Adipocyte (in vitro differentiated cells): ENCODE data around the gene CD164L2.
A peak's percentile ranks its signal among the peaks of the same experiment; 100 is the strongest.
"Not testable (repeated sequence)": the region's sequence is repeated elsewhere in the genome, so short reads cannot be mapped to it uniquely, and the experiment has no call there.

Experiments used
- DNase-seq: peaks from one replicate; pipeline ENCODE4 v3.0.0-alpha.2; 2015; ENCODE audit warnings: low read depth
- H3K27me3 ChIP-seq: replicated peaks from 2 replicates; pipeline ENCODE4 v1.7.0; 2013; ENCODE audit warnings: mild to moderate bottlenecking, low read length, moderate library complexity; ENCODE audit not compliant: control insufficient read depth, insufficient read depth
- H3K36me3 ChIP-seq: 2 replicates; pipeline ENCODE4 v1.7.0; 2013; ENCODE audit warnings: low read length, mild to moderate bottlenecking, moderate library complexity; ENCODE audit not compliant: control insufficient read depth, insufficient read depth, severe bottlenecking
- H3K4me1 ChIP-seq: 2 replicates; pipeline ENCODE4 v1.7.0; 2013; ENCODE audit warnings: mild to moderate bottlenecking, low read length, moderate library complexity; ENCODE audit not compliant: control insufficient read depth, insufficient read depth
- H3K4me3 ChIP-seq: 2 replicates; pipeline ENCODE4 v1.7.0; 2013; ENCODE audit warnings: mild to moderate bottlenecking, low read length, moderate library complexity
- H3K9ac ChIP-seq: 2 replicates; pipeline ENCODE4 v1.7.0; 2013; ENCODE audit warnings: mild to moderate bottlenecking, low read length, moderate library complexity
- H3K9me3 ChIP-seq: 2 replicates; pipeline ENCODE4 v1.7.0; 2013; ENCODE audit warnings: mild to moderate bottlenecking, low read length, moderate library complexity; ENCODE audit not compliant: control insufficient read depth

The CD164L2 gene

DNA sequence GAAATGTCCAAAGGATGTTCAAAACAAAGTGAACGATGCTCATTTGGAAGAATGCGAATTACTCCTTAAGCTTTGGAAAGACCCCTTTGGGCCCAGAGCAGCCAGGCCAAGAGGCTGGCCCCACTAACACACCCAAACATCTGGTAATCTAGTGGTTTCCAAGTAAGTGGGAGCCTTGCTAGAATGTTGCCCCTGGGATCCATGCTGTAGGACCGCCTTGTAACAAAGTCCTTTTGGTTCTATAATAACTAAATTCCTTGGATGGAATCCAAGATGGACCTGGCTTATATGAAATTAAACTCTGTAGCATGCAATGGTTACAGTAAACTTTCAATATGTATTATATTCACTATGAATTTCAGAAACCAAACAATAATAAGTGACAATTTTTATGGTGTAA is 34.6 kb upstream of the CD164L2 start:
- Histone ChIP-seq H3K9ac (peak overlapping the region; percentile 78), H3K36me3 (peaks cover 49% of the 10 kb centered on the region), H3K4me3 (no peak overlapping the region), H3K4me1 (peaks cover 60% of the 10 kb centered on the region), H3K9me3 (no peaks in the 10 kb centered on the region), H3K27me3 (no peaks in the 10 kb centered on the region)
- no peak for DNase-seq

DNA sequence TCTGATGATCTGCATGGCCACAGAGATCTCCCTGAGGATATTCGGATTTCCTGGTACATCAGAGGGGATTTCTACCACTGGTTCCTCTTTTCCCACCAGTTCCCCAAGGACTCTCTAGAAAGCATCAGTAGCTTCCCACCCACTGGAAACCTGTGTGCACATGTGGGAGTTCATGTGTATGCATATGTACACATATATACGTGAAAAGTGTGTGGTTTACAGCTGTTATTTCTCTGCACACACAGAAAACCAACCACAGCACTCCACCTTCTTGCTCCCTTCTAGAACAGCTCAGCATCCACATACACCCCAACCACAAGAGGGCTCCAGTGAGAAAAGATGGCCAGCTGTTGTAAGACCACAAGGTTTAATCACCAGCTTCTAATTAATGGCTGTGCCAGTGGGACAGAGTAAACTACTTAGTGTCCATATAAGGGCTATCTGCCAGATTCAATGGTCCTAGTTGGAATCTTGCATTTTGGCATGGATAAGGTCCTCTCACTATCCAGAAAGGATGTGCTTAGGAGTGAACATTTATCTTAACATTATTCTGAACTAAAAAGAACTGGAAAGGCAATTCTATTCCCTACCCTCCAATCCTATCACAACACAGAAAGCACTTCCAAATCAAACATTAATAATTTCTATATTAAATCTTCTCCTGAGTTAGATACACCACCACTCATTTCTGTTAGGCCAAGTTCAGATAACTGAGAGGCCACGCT is 33.4 kb upstream of the CD164L2 start:
- no peaks in the 10 kb centered on the region for H3K9me3 ChIP-seq
- H3K4me3 ChIP-seq = no peak overlapping the region
- no peaks in the 10 kb centered on the region for H3K27me3 ChIP-seq
- peaks cover 60% of the 10 kb centered on the region for H3K36me3 ChIP-seq
- no peak overlapping the region for H3K9ac ChIP-seq
- DNase-seq = peak; percentile 71
- H3K4me1 ChIP-seq = peaks cover 65% of the 10 kb centered on the region

DNA sequence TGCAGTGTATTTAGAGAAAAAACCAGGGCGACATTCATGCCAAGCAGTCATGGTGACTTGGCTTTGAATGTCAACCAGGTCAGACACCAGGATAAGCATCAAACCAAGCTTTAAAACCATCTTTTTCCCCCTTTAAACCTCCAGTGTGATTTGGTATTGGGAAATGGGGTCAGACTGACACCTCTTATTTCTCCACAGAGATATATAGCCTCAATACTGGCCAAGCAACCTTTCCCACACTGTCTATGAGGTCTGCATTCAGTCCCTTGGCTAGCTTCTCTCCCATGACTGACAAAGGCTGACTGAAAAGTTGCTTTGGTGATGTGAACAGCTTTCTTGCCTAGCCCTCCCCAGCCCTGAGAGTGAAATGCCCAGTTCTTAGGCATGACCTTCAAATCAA is 31.0 kb upstream of the CD164L2 start:
- Histone ChIP-seq H3K36me3 (peaks cover 83% of the 10 kb centered on the region), H3K4me3 (no peak overlapping the region), H3K27me3 (no peaks in the 10 kb centered on the region), H3K9me3 (no peaks in the 10 kb centered on the region), H3K9ac (no peak overlapping the region), H3K4me1 (peaks cover 60% of the 10 kb centered on the region)
- DNase-seq = no peak

DNA sequence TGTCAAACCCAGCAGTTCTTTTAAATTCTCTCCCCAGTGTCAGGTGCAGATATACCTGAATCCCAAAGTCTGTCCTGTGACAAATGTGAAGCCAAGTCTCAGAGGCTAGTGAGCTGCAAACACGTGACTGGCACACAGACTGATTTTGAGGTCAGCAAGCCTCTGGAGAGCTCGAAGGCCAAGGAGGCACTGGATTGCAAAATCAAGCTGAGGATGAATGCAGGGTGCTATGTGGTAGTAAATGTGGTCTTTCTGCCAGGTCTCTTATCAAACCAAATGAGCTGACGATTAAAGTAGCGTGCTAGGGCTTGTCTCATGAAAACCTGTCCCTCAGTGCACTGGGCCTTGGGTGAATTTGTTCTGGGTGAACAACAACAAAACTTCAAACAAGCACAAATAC is 29.9 kb upstream of the CD164L2 start:
- Histone ChIP-seq H3K27me3 (no peaks in the 10 kb centered on the region), H3K9ac (no peak overlapping the region), H3K4me3 (no peak overlapping the region), H3K4me1 (peaks cover 51% of the 10 kb centered on the region), H3K36me3 (peaks cover 91% of the 10 kb centered on the region), H3K9me3 (no peaks in the 10 kb centered on the region)
- DNase-seq = no peak

DNA sequence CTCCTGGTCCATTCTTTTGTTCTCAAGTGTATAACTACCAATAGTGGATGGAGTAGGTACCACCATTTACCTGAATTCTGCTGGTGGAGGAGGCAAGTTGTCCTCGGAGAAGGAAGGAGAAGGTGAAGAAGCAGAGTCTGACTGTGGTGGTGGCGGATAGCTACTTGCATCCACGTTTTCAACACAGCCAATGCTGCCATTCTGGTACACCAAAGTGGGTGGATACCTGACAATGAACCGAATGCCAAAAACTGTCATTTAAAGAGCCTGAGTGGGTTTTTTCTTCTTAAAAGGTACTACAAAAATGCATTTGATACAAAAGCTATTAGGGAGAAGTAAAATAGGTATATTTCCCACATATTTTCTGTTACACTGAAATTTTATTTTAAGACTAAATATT is 29.4 kb upstream of the CD164L2 start:
- Histone ChIP-seq H3K9me3 (no peaks in the 10 kb centered on the region), H3K36me3 (peaks cover 91% of the 10 kb centered on the region), H3K27me3 (no peaks in the 10 kb centered on the region), H3K4me3 (no peak overlapping the region), H3K4me1 (peaks cover 46% of the 10 kb centered on the region), H3K9ac (no peak overlapping the region)
- no peak for DNase-seq

DNA sequence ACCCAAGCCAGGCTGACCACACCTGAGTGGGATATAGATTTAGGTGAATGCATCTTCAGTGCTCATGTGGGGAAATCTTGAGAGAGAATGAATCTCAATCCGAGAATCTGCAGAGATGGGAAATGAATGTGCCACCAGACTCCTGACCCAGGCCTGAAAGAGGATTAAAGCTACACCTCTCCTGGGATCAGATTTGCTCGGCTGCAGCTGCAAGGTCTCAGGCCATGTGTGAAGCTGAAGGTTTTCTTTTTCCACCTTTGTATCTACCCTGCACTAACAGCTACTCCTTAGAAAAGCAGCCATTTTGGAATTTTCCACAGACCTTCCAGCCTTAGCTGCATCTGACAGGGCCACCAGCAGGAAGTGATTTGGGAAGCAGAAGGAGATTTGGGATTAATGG is 27.6 kb upstream of the CD164L2 start:
- H3K27me3 ChIP-seq = no peaks in the 10 kb centered on the region
- no peak for DNase-seq
- H3K36me3 ChIP-seq = peaks cover 85% of the 10 kb centered on the region

DNA sequence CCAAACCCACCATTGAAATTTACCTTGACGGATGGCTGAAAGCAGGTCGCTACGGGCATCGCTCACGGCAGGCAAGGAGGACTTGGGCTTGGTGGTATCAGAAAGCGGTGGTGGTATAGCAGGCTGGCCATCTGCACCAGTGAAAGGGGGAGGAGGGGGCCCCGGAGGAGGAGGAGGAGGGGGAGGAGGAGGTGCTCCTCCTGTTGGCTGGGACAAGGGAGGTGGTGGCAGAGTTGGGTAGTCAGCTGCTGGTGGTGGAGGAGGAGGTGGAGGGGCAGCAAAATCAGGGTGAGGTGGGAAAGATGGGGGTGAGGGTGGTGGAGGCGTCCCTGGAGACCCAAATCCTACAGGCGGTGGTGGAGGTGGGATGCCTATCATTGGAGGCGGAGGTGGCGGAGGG is 26.5 kb upstream of the CD164L2 start:
- DNase-seq = no peak
- H3K9me3 ChIP-seq = no peaks in the 10 kb centered on the region
- no peaks in the 10 kb centered on the region for H3K27me3 ChIP-seq
- no peak overlapping the region for H3K4me3 ChIP-seq
- peaks cover 41% of the 10 kb centered on the region for H3K4me1 ChIP-seq
- peaks cover 75% of the 10 kb centered on the region for H3K36me3 ChIP-seq
- H3K9ac ChIP-seq = no peak overlapping the region

More for the DNA sequence above, 27.6 kb upstream of the CD164L2 start:
- Histone ChIP-seq H3K4me3 (no peak overlapping the region), H3K4me1 (peaks cover 41% of the 10 kb centered on the region), H3K9me3 (no peaks in the 10 kb centered on the region), H3K9ac (no peak overlapping the region)

DNA sequence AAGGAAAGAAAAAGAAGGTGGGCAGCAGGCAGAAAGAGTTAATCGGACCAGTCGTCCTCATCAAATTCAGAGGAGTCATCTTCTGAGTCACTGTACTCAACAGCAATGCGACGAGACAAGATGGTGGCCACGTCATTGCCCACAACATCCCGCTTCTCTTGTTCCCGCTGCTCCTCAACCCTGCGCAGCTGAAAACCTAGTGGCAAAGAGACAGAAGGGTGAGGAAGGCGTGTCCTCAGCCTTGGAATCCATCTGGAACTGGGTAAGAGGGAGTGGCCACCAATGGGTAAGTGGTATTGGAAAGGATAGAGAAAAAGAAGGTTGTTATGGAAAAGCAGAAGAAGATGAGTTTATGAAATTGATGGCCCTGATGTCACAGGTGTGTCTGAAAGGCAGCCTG is 25.0 kb upstream of the CD164L2 start:
- no peak overlapping the region for H3K9ac ChIP-seq
- H3K27me3 ChIP-seq = no peaks in the 10 kb centered on the region
- peaks cover 42% of the 10 kb centered on the region for H3K4me1 ChIP-seq
- H3K4me3 ChIP-seq = no peak overlapping the region
- no peaks in the 10 kb centered on the region for H3K9me3 ChIP-seq
- H3K36me3 ChIP-seq = peaks cover 59% of the 10 kb centered on the region
- DNase-seq = no peak

DNA sequence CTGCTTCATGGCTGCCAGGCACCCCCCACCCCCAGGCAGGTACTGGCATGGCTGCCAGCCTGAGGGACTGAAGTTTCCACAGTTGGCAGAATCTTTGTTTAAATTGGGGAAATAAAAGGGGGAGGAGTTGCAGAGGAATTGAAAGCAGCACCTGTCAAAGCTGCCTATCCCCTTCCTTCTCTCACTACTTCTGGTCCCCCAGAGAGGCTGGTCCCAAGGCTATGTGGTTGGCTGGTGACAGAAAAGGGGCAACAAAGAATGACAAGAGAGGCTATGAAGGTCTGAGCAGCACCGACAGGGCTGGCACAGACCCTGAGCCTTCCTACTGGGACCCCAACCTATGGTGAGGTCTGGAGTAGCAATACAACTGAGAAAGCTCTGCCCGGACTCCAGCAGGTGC is 23.7 kb upstream of the CD164L2 start:
- H3K27me3 ChIP-seq, H3K4me3 ChIP-seq, H3K9ac ChIP-seq, H3K9me3 ChIP-seq, DNase-seq: not testable (repeated sequence)
- Histone ChIP-seq H3K36me3 (peaks cover 46% of the 10 kb centered on the region), H3K4me1 (peaks cover 45% of the 10 kb centered on the region)

DNA sequence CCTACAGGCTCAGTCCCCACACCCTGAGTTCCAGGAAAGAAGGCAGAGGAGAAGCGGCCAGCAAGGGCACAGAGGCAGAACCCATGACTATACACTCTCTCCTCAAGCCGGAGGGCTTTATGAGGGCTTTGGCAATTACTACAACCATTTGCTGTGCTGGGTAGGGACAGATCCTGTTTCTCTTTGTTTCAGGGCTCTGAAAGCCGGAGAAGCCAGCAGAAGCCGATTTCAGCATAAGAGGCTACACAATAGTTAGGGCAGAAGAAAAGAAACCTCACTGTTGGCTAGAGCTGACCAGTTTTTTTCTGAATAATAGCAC is 23.2 kb upstream of the CD164L2 start:
- peaks cover 50% of the 10 kb centered on the region for H3K4me1 ChIP-seq
- no peak overlapping the region for H3K4me3 ChIP-seq
- H3K27me3 ChIP-seq = no peaks in the 10 kb centered on the region
- no peak for DNase-seq
- H3K9ac ChIP-seq = peak overlapping the region; percentile 76
- H3K9me3 ChIP-seq = no peaks in the 10 kb centered on the region
- H3K36me3 ChIP-seq = peaks cover 42% of the 10 kb centered on the region

DNA sequence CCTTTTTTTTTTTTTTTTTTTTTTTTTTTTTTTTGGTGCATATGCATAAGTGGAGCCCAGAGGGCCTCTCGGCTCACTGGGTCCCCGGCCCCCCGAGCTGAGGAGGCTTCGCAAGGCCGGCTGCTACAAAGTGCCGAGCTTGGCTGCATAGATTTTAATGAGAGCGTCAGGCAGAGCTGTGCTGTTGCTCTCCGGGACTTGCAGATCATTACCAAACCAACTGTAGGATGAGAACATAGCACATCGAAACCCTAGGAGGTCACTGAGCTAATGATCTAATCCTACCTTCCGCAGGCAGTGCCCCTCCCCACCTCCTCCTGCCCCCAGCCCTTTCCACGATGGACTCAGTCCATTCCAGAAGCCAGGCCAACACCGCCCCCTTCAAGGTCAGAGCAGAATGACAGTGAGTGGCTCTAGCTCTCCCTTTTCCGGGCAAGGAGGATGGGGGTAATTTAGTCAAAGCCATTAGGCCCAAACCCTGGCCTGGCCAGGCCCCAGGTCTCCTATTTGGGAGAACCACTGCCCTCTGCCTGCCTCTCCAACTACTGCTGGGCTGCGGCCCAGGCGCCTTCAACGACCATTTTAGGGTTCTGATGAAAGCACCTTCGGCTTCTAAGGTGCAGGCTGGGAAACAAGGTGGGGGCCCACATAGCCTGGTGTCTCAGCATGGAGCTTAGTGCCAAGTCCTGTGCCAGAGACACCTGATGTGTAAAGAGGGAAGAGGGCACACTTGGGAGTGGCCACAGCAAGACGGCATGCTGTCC is 22.6 kb upstream of the CD164L2 start:
- not testable (repeated sequence) for H3K27me3 ChIP-seq, H3K9me3 ChIP-seq, DNase-seq, H3K4me3 ChIP-seq
- Histone ChIP-seq H3K36me3 (peaks cover 37% of the 10 kb centered on the region), H3K9ac (peak overlapping the region; percentile 76), H3K4me1 (peaks cover 55% of the 10 kb centered on the region)
